Stimulated activated CD4-positive, alpha-beta T cell treated with anti-CD3 and anti-CD28 coated beads, Interleukin-1b, Interleukin-23, amount 100 ng/mL, for 24 hours (primary cell): ENCODE measurements around the gene GPHA2.
A peak's percentile ranks its signal among the peaks of the same experiment; 100 is the strongest.

ENCODE experiments used
- DNase-seq, 4 experiments: peaks; one replicate each; pipeline ENCODE4 v3.0.0-alpha.2; 2020; ENCODE audit warnings: low read depth in 4 of 4, low spot score in 1 of 4

The GPHA2 gene

GRCh38 chr11:64911689-64912088 is 24.0 kb downstream of the GPHA2 start:
- no peak for DNase-seq

DNA sequence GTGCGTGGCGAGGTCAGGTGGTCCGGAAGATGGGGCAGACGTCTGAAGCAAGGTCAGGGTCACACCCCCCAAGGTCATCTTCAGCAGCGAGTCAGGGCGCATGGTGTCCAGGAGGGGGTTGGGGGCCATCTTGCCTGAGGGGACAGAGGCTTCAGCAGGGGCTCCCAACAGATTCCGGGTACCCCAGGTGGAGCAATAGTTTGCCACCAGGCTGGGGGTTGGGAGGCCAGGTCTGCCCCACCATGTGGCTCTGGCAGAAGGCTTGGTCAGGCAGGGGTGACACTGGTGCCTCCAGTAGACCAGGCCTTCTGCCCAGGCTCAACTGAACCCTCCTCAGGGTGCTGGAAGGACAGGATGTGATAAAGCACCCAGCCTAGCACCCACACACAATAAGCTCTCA is 24.6 kb downstream of the GPHA2 start:
- DNase-seq: no peak

DNA sequence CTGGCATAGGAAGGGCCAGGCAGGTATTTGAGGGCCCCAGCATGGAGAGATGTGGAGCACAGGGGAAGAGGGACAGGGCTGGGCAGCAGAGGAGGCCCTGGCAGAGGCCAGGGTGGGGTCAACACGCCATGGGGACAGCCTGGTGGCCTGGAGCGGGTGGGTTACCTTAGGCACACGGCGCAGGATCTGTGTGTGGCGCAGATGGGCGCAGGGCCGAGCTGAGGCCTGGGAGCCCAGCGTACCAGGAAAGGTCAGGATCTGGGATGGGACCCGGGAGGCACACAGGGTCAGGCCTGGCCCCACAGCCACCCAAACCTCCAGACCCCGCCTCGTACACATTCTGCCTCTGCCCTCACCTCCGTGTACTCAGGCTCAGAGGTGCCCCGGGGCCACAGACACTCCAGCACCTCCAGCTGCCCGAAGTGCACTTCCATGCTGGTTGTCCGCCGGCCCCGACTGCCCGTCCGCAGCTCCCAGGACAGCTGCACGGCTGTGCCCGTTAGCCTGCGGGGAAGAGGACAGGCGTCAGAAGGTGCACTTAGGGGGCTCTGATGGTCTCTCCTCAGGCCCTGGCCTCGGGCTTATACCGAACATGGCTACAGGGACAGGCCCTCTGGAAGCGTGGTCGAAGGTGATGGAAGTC is 25.1 kb downstream of the GPHA2 start:
- DNase-seq: no peak

GRCh38 chr11:64909653-64910343 is 25.9 kb downstream of the GPHA2 start:
- DNase-seq: no peak

DNA sequence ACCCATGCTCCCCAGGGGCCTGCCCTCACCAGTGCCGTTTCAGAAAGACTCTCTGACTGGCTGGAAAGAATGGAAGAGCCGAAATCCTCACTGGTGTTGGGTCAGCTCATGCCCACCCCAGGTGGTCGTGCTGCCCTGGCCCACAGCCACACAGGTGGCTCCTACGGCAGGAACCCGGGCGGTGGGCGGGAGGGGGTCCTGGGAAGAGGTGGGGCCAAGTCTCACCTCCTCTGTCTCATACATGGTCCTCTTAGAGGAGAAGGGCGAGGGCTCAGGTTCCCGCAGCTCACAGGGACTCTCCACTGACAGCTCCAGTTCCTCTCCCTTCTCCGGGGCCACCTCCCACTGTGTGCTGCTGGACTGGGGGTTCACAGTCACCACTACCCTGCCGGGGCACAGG is 26.9 kb downstream of the GPHA2 start:
- no peak for DNase-seq

GRCh38 chr11:64906314-64906635 is 29.4 kb downstream of the GPHA2 start:
- no peak for DNase-seq

GRCh38 chr11:64905516-64906313 is 30.0 kb downstream of the GPHA2 start:
- DNase-seq: no peak

- DNase-seq: no peak
These were observed 32.3 kb downstream of the GPHA2 start for GRCh38 chr11:64903291-64903833.

- DNase-seq: no peak
These were observed 33.4 kb downstream of the GPHA2 start for GRCh38 chr11:64902102-64902900.

DNA sequence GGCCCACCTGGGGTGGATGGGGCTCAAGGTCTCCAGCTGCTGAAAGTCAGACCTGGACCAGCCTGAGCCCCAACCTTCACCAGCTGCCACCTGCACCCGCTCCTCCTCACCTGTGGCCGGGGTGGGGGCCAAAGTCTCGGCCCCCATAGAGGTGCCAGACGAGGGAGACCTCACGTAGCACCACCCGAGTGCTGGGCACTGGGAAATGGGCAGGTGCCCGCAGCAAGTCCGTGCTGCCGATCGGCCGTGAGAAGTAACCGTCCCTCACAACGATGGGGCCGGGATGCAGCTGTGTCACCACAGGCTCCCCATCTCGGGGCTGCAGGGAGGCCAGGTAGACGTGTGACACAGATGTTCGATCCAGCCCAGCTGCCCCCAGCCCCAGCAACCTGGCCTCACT is 34.9 kb downstream of the GPHA2 start:
- DNase-seq: no peak

GRCh38 chr11:64900263-64900678 is 35.4 kb downstream of the GPHA2 start:
- DNase-seq: peak in 2 of 4 experiments; percentile 38 to 52

- DNase-seq: no peak
These were observed 37.2 kb downstream of the GPHA2 start for GRCh38 chr11:64898541-64898940.

DNA sequence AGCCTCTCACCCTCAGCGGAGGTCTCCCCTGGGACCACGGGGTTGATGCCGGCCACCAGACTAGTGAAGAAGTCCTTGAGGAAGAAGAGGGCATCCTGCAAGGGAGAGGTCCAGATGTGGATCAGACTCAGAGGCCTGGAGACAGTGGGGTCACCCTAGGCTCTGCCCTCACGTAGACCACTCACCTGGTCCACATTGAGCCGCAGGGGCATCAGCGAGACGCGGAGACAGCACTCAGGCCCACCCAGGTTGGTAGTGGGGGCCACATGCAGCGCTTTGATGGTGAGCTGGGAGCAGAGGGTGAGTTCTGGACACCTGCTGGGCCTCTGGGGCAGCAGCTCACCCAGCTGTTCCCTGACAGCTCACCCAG is 37.6 kb downstream of the GPHA2 start:
- no peak for DNase-seq

- DNase-seq: no peak
These were observed 38.2 kb downstream of the GPHA2 start for GRCh38 chr11:64897381-64898075.

DNA sequence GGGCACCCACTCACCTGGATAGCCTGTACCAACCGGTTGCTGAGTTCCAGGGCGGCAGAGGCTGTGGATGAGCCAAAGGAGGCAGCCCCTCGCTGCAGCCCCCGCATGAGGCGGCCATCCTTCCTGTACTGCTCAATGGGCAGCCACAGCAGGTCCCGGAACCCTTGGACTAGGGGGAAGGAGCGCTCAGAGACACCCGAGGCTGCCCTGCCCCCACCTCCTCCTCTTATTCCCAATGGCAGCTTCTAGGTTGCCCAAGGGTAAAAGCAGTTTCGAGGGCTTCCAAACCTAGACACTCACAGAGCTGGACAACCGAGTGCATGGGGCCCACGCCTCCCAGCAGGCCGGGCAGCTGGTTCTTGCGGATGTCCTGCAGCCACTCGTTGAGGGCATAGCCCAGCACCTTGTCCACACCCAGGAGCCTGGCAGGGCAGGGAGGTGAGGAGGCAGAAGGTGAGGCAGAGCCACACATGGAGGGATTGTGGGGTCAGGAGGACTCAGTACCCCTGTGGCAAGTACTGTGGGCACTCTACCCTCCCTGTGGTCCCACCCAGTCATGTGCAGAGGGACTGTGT is 39.2 kb downstream of the GPHA2 start:
- no peak for DNase-seq

- no peak for DNase-seq
These were observed 40.8 kb downstream of the GPHA2 start for GRCh38 chr11:64894812-64895452.

DNA sequence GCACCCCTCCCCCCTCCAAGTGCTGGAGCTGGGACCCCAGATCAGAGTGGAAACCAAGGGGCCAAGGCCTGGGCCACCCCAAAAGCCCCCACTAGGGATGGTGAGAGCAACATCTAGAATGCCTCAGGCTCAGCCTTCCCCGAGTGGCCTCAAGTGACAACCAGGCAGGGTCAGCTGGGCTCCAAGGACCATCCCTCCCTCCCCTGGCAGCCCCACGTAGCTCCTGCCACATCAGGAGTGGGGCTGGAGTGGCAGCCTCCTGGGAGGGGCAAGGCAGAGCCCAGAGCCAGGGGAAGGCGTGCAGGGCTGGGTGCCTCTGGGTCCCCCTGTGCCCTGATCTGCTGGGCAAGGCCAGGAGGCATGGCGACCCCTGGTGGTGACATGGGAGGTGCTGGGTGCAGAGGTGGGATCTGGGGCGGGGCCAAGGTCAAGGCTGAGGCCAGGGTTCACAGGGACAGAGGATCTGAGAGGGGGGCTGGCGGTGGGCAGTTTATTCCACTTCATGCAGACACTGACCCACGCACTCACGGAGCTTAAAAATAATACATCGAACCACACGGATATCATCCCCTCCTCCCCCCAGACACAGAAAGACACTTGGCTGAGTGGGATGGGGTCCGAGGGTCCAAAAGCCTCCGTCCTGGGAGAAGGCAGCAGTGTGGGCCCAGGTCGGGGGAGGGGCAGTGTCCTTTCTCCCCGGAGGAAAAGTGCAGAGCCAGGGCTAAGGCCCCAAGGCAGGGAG is 41.5 kb downstream of the GPHA2 start:
- DNase-seq: peak; percentile 91 to 96 (median 92)

GRCh38 chr11:64893194-64894069 is 42.3 kb downstream of the GPHA2 start:
- DNase-seq: no peak
